ENCODE data around the gene SOX8. TPM values are rescaled to one million over a fixed set of nuclear protein-coding genes. Genes with fewer than 3 reads are reported as not detected.
"Not testable (repeated sequence)": the region's sequence is repeated elsewhere in the genome, so short reads cannot be mapped to it uniquely, and the experiment has no call there.

SOX8 gene
- total RNA-seq, 1 donor from 2014 or later: 0.47 TPM

- Mint-ChIP-seq H3K36me3 (ENCODE audit: low read depth) (no peaks in the 10 kb centered on the region), H3K9me3 (no peaks in the 10 kb centered on the region), H3K27ac (no peak overlapping the region), H3K4me3 (no peak overlapping the region), H3K27me3 (ENCODE audit: insufficient read depth) (no peaks in the 10 kb centered on the region), H3K4me1 (ENCODE audit: low read depth) (no peaks in the 10 kb centered on the region)
- DNase-seq (ENCODE audit: low spot score): no peak
- intact Hi-C loops (cut with micrococcal nuclease): no loop called here
These were observed 42.6 kb downstream of the SOX8 start for GRCh38 chr16:1024138-1024537.

GRCh38 chr16:1025183-1025809 is 43.7 kb downstream of the SOX8 start:
- H3K36me3 Mint-ChIP-seq (ENCODE audit: low read depth); H3K27ac Mint-ChIP-seq; intact Hi-C loops (cut with micrococcal nuclease); H3K4me1 Mint-ChIP-seq (ENCODE audit: low read depth); H3K9me3 Mint-ChIP-seq; H3K4me3 Mint-ChIP-seq; DNase-seq (ENCODE audit: low spot score); H3K27me3 Mint-ChIP-seq (ENCODE audit: insufficient read depth): not testable (repeated sequence)

GRCh38 chr16:1026057-1026783 is 44.6 kb downstream of the SOX8 start:
- no peaks in the 10 kb centered on the region for H3K27me3 Mint-ChIP-seq (ENCODE audit: insufficient read depth)
- no peaks in the 10 kb centered on the region for H3K9me3 Mint-ChIP-seq
- no peak overlapping the region for H3K27ac Mint-ChIP-seq
- H3K4me1 Mint-ChIP-seq (ENCODE audit: low read depth): no peaks in the 10 kb centered on the region
- no peak for DNase-seq (ENCODE audit: low spot score)
- no peak overlapping the region for H3K4me3 Mint-ChIP-seq
- no peaks in the 10 kb centered on the region for H3K36me3 Mint-ChIP-seq (ENCODE audit: low read depth)
- intact Hi-C loops (cut with micrococcal nuclease): no loop called here

GRCh38 chr16:1026784-1027500 is 45.4 kb downstream of the SOX8 start:
- DNase-seq (ENCODE audit: low spot score): no peak
- Mint-ChIP-seq H3K36me3 (ENCODE audit: low read depth) (no peaks in the 10 kb centered on the region), H3K4me1 (ENCODE audit: low read depth) (no peaks in the 10 kb centered on the region), H3K27me3 (ENCODE audit: insufficient read depth) (no peaks in the 10 kb centered on the region), H3K9me3 (no peaks in the 10 kb centered on the region), H3K27ac (no peak overlapping the region), H3K4me3 (no peak overlapping the region)
- intact Hi-C loops (cut with micrococcal nuclease): no loop called here

GRCh38 chr16:1027501-1027815 is 45.9 kb downstream of the SOX8 start:
- Mint-ChIP-seq H3K4me3 (no peak overlapping the region), H3K27me3 (ENCODE audit: insufficient read depth) (no peaks in the 10 kb centered on the region)

GRCh38 chr16:1028056-1028455 is 46.5 kb downstream of the SOX8 start:
- no peaks in the 10 kb centered on the region for H3K4me1 Mint-ChIP-seq (ENCODE audit: low read depth)
- H3K36me3 Mint-ChIP-seq (ENCODE audit: low read depth): no peaks in the 10 kb centered on the region
- H3K27me3 Mint-ChIP-seq (ENCODE audit: insufficient read depth): no peaks in the 10 kb centered on the region
- DNase-seq (ENCODE audit: low spot score): no peak
- intact Hi-C loops (cut with micrococcal nuclease): no loop called here
- no peak overlapping the region for H3K27ac Mint-ChIP-seq
- H3K9me3 Mint-ChIP-seq: no peaks in the 10 kb centered on the region
- no peak overlapping the region for H3K4me3 Mint-ChIP-seq

More at GRCh38 chr16:1027501-1027815, 45.9 kb downstream of the SOX8 start:
- no peak for DNase-seq (ENCODE audit: low spot score)
- Mint-ChIP-seq H3K4me1 (ENCODE audit: low read depth) (no peaks in the 10 kb centered on the region), H3K36me3 (ENCODE audit: low read depth) (no peaks in the 10 kb centered on the region), H3K27ac (no peak overlapping the region), H3K9me3 (no peaks in the 10 kb centered on the region)
- intact Hi-C loops (cut with micrococcal nuclease): no loop called here

GRCh38 chr16:1028524-1029258 is 47.1 kb downstream of the SOX8 start:
- intact Hi-C loops (cut with micrococcal nuclease): no loop called here
- H3K27ac Mint-ChIP-seq: no peak overlapping the region
- no peaks in the 10 kb centered on the region for H3K4me1 Mint-ChIP-seq (ENCODE audit: low read depth)
- H3K9me3 Mint-ChIP-seq: no peaks in the 10 kb centered on the region
- no peak for DNase-seq (ENCODE audit: low spot score)
- H3K36me3 Mint-ChIP-seq (ENCODE audit: low read depth): no peaks in the 10 kb centered on the region
- no peak overlapping the region for H3K4me3 Mint-ChIP-seq
- no peaks in the 10 kb centered on the region for H3K27me3 Mint-ChIP-seq (ENCODE audit: insufficient read depth)

- Mint-ChIP-seq H3K36me3 (ENCODE audit: low read depth) (no peaks in the 10 kb centered on the region), H3K4me3 (no peak overlapping the region)
These were observed 47.6 kb downstream of the SOX8 start for GRCh38 chr16:1029259-1029545.

GRCh38 chr16:1030473-1030901 is 48.9 kb downstream of the SOX8 start:
- Mint-ChIP-seq H3K27me3 (ENCODE audit: insufficient read depth) (no peaks in the 10 kb centered on the region), H3K27ac (no peak overlapping the region), H3K36me3 (ENCODE audit: low read depth) (no peaks in the 10 kb centered on the region), H3K9me3 (no peaks in the 10 kb centered on the region), H3K4me1 (ENCODE audit: low read depth) (no peaks in the 10 kb centered on the region), H3K4me3 (no peak overlapping the region)
- no peak for DNase-seq (ENCODE audit: low spot score)
- intact Hi-C loops (cut with micrococcal nuclease): no loop called here

More at GRCh38 chr16:1029259-1029545, 47.6 kb downstream of the SOX8 start:
- Mint-ChIP-seq H3K27ac (no peak overlapping the region), H3K9me3 (no peaks in the 10 kb centered on the region), H3K27me3 (ENCODE audit: insufficient read depth) (no peaks in the 10 kb centered on the region), H3K4me1 (ENCODE audit: low read depth) (no peaks in the 10 kb centered on the region)
- intact Hi-C loops (cut with micrococcal nuclease): no loop called here
- no peak for DNase-seq (ENCODE audit: low spot score)

GRCh38 chr16:1031666-1032065 is 50.1 kb downstream of the SOX8 start:
- no peak overlapping the region for H3K27ac Mint-ChIP-seq
- no peak overlapping the region for H3K4me3 Mint-ChIP-seq
- no peaks in the 10 kb centered on the region for H3K36me3 Mint-ChIP-seq (ENCODE audit: low read depth)
- DNase-seq (ENCODE audit: low spot score): no peak
- no peaks in the 10 kb centered on the region for H3K27me3 Mint-ChIP-seq (ENCODE audit: insufficient read depth)
- intact Hi-C loops (cut with micrococcal nuclease): no loop called here
- no peaks in the 10 kb centered on the region for H3K9me3 Mint-ChIP-seq
- no peaks in the 10 kb centered on the region for H3K4me1 Mint-ChIP-seq (ENCODE audit: low read depth)

GRCh38 chr16:1032607-1033006 is 51.0 kb downstream of the SOX8 start:
- H3K4me1 Mint-ChIP-seq (ENCODE audit: low read depth): no peaks in the 10 kb centered on the region
- H3K36me3 Mint-ChIP-seq (ENCODE audit: low read depth): no peaks in the 10 kb centered on the region
- intact Hi-C loops (cut with micrococcal nuclease): no loop called here
- DNase-seq (ENCODE audit: low spot score): no peak
- H3K27ac Mint-ChIP-seq: no peak overlapping the region
- H3K27me3 Mint-ChIP-seq (ENCODE audit: insufficient read depth): no peaks in the 10 kb centered on the region
- H3K4me3 Mint-ChIP-seq: no peak overlapping the region
- H3K9me3 Mint-ChIP-seq: no peaks in the 10 kb centered on the region

GRCh38 chr16:1033128-1033679 is 51.6 kb downstream of the SOX8 start:
- Mint-ChIP-seq H3K27me3 (ENCODE audit: insufficient read depth) (no peaks in the 10 kb centered on the region), H3K27ac (no peak overlapping the region), H3K4me1 (ENCODE audit: low read depth) (no peaks in the 10 kb centered on the region), H3K9me3 (no peaks in the 10 kb centered on the region), H3K4me3 (no peak overlapping the region), H3K36me3 (ENCODE audit: low read depth) (no peaks in the 10 kb centered on the region)
- no peak for DNase-seq (ENCODE audit: low spot score)
- intact Hi-C loops (cut with micrococcal nuclease): no loop called here
